AG04450 (cell line): Measurements from ENCODE around the gene TRIM71. TPM values are rescaled to one million over a fixed set of nuclear protein-coding genes. Genes with fewer than 3 reads are reported as not detected.

Source experiments
- CTCF ChIA-PET: fragments of 300-600, 350-600 bp; formaldehyde crosslinking; extraction: SDS; loops from one replicate; lab custom pipeline; 2022; ENCODE audit warnings: antibody characterized with exemption, inconsistent platforms; lab: Charles Lee
- POLR2A ChIA-PET: fragments of 350-600 bp; formaldehyde crosslinking; extraction: SDS; loops from one replicate; lab custom pipeline; 2021; ENCODE audit warnings: antibody characterized with exemption, inconsistent platforms; lab: Yijun Ruan, JAX
- DNase-seq: peaks from one replicate; pipeline ENCODE4 v3.0.0-alpha.2; 2011; ENCODE audit warnings: low read depth, low spot score
- H3K27ac ChIP-seq: one replicate; pipeline ENCODE4 v1.5.1; 2012; ENCODE audit warnings: low read depth, low read length, control low read depth
- H3K27me3 ChIP-seq: one replicate; pipeline ENCODE4 v1.6.0; 2012; ENCODE audit warnings: low read length; ENCODE audit not compliant: control insufficient read depth, insufficient read depth
- H3K4me3 ChIP-seq: 2 replicates; pipeline ENCODE4 v1.5.1; 2011; ENCODE audit warnings: mild to moderate bottlenecking, low read depth, low read length, control low read depth
- H3K9me3 ChIP-seq: 2 replicates; pipeline ENCODE4 v1.5.1; 2012; ENCODE audit warnings: low read length; ENCODE audit not compliant: control insufficient read depth, insufficient read depth
- polyA plus RNA-seq: library from polyadenylated mRNA; depleted of rRNA; stranded (reverse); fragments of >200 nt; gene quantifications from 2 replicates; pipeline ENCODE4 v1.2.3, GENCODE V29; 2011
- TF ChIP-seq, protein P1 (sequence below): IDR thresholded peaks from 2 replicates; pipeline ENCODE4 v1.5.1; 2011; ENCODE audit warnings: low read depth, low read length, control low read depth, inconsistent platforms

Gene TRIM71
- polyA plus RNA-seq, 1 experiment: not detected

DNA sequence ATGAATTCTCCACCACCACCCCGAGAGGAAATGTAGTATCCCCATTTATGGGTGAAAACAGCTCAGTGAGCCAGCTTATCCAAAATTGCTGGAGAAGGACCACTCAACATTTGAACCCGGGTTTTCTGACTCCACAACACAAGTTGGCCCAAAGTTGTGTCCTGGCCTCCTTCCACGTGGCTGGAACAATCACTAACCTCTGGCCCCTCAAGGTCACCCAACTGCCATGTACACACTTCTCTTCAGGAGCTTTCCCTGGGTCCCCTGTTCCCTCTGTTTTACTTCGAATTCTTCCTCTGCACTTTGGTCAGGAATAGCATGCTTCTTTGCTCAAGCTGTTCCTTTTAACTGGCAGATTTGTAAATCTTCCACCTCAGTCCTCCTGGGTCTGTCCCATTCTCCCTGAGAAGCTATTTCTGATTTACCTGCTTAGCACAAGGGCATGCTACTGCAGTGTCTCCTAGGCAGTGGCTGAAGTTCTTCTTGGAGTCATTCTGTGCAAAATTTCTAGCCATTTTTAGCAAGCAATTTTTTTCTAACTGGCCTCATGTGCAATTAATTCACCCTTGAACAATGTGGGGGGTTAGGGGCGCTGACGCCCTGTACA is 39.2 kb downstream of the TRIM71 start:
- Histone ChIP-seq H3K27ac (no peak overlapping the region), H3K9me3 (no peaks in the 10 kb centered on the region), H3K27me3 (peaks cover 9% of the 10 kb centered on the region), H3K4me3 (no peak overlapping the region)
- POLR2A ChIA-PET: no interaction called here
- CTCF ChIA-PET: no interaction called here
- TF ChIP-seq, protein P1, sequence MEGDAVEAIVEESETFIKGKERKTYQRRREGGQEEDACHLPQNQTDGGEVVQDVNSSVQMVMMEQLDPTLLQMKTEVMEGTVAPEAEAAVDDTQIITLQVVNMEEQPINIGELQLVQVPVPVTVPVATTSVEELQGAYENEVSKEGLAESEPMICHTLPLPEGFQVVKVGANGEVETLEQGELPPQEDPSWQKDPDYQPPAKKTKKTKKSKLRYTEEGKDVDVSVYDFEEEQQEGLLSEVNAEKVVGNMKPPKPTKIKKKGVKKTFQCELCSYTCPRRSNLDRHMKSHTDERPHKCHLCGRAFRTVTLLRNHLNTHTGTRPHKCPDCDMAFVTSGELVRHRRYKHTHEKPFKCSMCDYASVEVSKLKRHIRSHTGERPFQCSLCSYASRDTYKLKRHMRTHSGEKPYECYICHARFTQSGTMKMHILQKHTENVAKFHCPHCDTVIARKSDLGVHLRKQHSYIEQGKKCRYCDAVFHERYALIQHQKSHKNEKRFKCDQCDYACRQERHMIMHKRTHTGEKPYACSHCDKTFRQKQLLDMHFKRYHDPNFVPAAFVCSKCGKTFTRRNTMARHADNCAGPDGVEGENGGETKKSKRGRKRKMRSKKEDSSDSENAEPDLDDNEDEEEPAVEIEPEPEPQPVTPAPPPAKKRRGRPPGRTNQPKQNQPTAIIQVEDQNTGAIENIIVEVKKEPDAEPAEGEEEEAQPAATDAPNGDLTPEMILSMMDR: no peak
- DNase-seq: no peak

DNA sequence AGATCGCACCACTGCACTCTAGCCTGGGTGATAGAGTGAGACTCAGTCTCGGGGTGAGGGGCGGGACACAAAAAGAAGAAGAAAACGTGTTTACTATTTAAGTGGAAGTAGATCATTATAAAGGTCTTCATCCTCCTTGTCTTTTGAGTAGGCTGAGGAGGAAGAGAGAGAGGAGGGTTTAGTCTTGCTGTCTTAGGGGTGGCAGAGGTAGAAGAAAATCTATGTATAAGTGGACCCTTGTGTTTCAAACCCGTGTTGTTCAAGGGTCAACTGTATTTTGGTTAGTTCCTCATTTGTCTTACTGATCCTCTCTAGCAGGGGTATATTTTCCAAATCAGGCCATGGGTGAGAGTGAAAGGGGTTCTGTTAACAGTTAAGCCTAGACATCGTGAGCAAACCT is 40.1 kb downstream of the TRIM71 start:
- TF ChIP-seq, protein P1: no peak
- H3K9me3 ChIP-seq: no peaks in the 10 kb centered on the region
- ChIA-PET POLR2A (no interaction called here), CTCF (no interaction called here)
- no peak overlapping the region for H3K27ac ChIP-seq
- no peak for DNase-seq
- H3K27me3 ChIP-seq: peaks cover 9% of the 10 kb centered on the region
- H3K4me3 ChIP-seq: no peak overlapping the region

DNA sequence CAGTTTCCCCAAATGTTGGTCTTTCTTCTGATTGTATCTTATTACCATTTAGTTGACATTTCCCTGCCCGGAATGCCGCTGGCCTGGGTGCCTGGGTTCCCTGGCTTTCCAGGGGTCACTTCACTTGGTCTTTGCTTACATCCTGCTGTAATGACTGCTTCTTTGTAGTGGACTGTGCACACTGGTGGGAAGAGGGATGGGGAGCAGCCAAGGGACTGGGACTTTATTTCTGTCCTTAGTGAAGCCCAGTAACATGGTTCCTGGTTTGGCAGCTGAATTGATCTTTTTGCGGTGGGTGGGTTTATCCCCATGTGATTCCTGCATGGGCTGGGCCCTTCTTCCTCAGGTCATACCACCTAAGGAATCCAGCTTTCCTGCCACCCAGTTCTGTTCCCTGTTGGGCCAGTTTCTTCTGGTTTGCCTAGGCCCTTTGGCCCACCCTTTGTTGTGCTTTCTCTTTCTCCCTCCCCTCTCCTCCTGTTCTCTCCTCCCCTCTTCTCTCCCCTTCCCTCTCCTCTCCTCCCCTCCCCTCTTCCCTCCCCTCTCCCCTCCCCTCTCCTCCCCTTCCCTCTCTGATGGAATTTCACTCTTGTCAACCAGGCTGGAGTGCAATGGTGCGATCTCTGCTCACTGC is 41.9 kb downstream of the TRIM71 start:
- TF ChIP-seq, protein P1: no peak
- peaks cover 17% of the 10 kb centered on the region for H3K27me3 ChIP-seq
- H3K27ac ChIP-seq: no peak overlapping the region
- ChIA-PET POLR2A (no interaction called here), CTCF (no interaction called here)
- no peaks in the 10 kb centered on the region for H3K9me3 ChIP-seq
- H3K4me3 ChIP-seq: no peak overlapping the region
- DNase-seq: no peak

DNA sequence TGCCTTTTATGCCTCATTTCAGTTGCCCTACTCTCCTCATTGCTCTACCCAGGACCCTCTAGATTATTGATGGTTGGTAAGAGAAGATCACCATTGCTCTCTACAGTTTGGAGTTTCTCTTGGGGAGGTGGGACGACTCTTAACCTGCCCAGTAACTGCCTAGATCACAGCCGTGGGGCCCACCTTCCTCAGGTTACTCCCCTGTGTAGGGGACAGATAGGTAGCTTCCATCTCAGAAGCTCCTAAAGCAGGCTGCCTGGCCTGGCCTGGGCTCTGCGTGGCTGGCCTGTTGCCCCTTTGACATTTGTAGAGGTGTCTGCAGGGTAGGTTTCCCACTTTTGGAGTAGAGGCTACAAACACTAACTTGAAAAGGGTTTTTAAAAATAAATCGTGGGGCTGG is 42.7 kb downstream of the TRIM71 start:
- peaks cover 14% of the 10 kb centered on the region for H3K27me3 ChIP-seq
- no peak for DNase-seq
- H3K27ac ChIP-seq: no peak overlapping the region
- CTCF ChIA-PET: no interaction called here
- no peaks in the 10 kb centered on the region for H3K9me3 ChIP-seq
- TF ChIP-seq, protein P1: no peak
- POLR2A ChIA-PET: no interaction called here
- H3K4me3 ChIP-seq: no peak overlapping the region

DNA sequence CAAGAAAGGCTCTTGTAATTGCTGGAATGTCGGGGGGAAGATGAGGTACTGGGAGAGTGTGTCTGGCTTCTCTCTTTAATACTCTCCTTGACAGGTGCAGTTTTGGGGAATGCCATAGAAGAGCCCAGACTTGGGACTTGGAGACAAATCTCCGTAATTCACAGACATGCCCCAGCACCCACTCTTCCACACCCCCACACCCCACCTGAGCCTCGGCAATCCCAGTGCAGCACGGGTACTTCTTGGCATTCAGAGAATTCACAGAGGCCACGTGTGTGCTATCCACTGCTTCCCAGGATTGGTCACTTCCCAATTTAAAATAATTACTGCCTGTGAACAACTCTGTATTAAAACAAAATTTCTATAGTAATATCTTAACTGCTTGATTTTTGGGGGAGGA is 43.9 kb downstream of the TRIM71 start:
- ChIA-PET POLR2A (no interaction called here), CTCF (no interaction called here)
- no peak for DNase-seq
- TF ChIP-seq, protein P1: no peak
- no peaks in the 10 kb centered on the region for H3K9me3 ChIP-seq
- H3K27me3 ChIP-seq: peaks cover 14% of the 10 kb centered on the region
- no peak overlapping the region for H3K4me3 ChIP-seq
- H3K27ac ChIP-seq: no peak overlapping the region
